GM23338 (cell line): ENCODE measurements around the gene ZMPSTE24. TPM values are rescaled to one million over a fixed set of nuclear protein-coding genes. Genes with fewer than 3 reads are reported as not detected.

Experiments
- CREB1 ChIP-seq: fragments of 250-450 bp; sonication (Bioruptor Pico); IDR thresholded peaks from 2 replicates; pipeline ENCODE4 v1.5.0; 2020; ENCODE audit warnings: low read depth, mild to moderate bottlenecking, moderate library complexity
- NANOG ChIP-seq: IDR thresholded peaks from 2 replicates; pipeline ENCODE4 v1.6.1; 2016; ENCODE audit warnings: antibody characterized with exemption, borderline replicate concordance
- REST ChIP-seq: IDR thresholded peaks from one replicate; pipeline ENCODE4 v1.6.1; 2018; ENCODE audit warnings: antibody characterized with exemption; ENCODE audit not compliant: unreplicated experiment
- STAT1 ChIP-seq: IDR thresholded peaks from one replicate; pipeline ENCODE4 v1.6.1; 2016; ENCODE audit warnings: antibody characterized with exemption; ENCODE audit not compliant: unreplicated experiment
- polyA plus RNA-seq: library from polyadenylated mRNA; unstranded; fragments of >200 nt; fragmentation: Nextera tagmentation; extraction: Ambion mirVana; gene quantifications from 2 replicates; pipeline ENCODE4 v1.2.1, GENCODE V29; 2016
- total RNA-seq: library from RNA; depleted of rRNA; stranded (reverse); fragments of >200 nt; shearing (Covaris generic); gene quantifications from 2 replicates; pipeline ENCODE4 v1.2.3, GENCODE V29; 2014
- TF ChIP-seq, protein P1 (sequence below): fragments of 250-450 bp; sonication (Bioruptor Pico); IDR thresholded peaks from 2 replicates; pipeline ENCODE4 v1.5.0; 2020; ENCODE audit warnings: mild to moderate bottlenecking, moderate library complexity

ZMPSTE24 gene
- total and polyA plus RNA-seq, 2 experiments from 2014 or later, result 23.1 to 51.2 TPM

GRCh38 chr1:40270152-40270834 lies 12.3 kb downstream of the ZMPSTE24 start (continued):
- no peak for TF ChIP-seq REST
- TF ChIP-seq CREB1 (CRISPR knock-in tag), result no peak
- TF ChIP-seq, protein P1, sequence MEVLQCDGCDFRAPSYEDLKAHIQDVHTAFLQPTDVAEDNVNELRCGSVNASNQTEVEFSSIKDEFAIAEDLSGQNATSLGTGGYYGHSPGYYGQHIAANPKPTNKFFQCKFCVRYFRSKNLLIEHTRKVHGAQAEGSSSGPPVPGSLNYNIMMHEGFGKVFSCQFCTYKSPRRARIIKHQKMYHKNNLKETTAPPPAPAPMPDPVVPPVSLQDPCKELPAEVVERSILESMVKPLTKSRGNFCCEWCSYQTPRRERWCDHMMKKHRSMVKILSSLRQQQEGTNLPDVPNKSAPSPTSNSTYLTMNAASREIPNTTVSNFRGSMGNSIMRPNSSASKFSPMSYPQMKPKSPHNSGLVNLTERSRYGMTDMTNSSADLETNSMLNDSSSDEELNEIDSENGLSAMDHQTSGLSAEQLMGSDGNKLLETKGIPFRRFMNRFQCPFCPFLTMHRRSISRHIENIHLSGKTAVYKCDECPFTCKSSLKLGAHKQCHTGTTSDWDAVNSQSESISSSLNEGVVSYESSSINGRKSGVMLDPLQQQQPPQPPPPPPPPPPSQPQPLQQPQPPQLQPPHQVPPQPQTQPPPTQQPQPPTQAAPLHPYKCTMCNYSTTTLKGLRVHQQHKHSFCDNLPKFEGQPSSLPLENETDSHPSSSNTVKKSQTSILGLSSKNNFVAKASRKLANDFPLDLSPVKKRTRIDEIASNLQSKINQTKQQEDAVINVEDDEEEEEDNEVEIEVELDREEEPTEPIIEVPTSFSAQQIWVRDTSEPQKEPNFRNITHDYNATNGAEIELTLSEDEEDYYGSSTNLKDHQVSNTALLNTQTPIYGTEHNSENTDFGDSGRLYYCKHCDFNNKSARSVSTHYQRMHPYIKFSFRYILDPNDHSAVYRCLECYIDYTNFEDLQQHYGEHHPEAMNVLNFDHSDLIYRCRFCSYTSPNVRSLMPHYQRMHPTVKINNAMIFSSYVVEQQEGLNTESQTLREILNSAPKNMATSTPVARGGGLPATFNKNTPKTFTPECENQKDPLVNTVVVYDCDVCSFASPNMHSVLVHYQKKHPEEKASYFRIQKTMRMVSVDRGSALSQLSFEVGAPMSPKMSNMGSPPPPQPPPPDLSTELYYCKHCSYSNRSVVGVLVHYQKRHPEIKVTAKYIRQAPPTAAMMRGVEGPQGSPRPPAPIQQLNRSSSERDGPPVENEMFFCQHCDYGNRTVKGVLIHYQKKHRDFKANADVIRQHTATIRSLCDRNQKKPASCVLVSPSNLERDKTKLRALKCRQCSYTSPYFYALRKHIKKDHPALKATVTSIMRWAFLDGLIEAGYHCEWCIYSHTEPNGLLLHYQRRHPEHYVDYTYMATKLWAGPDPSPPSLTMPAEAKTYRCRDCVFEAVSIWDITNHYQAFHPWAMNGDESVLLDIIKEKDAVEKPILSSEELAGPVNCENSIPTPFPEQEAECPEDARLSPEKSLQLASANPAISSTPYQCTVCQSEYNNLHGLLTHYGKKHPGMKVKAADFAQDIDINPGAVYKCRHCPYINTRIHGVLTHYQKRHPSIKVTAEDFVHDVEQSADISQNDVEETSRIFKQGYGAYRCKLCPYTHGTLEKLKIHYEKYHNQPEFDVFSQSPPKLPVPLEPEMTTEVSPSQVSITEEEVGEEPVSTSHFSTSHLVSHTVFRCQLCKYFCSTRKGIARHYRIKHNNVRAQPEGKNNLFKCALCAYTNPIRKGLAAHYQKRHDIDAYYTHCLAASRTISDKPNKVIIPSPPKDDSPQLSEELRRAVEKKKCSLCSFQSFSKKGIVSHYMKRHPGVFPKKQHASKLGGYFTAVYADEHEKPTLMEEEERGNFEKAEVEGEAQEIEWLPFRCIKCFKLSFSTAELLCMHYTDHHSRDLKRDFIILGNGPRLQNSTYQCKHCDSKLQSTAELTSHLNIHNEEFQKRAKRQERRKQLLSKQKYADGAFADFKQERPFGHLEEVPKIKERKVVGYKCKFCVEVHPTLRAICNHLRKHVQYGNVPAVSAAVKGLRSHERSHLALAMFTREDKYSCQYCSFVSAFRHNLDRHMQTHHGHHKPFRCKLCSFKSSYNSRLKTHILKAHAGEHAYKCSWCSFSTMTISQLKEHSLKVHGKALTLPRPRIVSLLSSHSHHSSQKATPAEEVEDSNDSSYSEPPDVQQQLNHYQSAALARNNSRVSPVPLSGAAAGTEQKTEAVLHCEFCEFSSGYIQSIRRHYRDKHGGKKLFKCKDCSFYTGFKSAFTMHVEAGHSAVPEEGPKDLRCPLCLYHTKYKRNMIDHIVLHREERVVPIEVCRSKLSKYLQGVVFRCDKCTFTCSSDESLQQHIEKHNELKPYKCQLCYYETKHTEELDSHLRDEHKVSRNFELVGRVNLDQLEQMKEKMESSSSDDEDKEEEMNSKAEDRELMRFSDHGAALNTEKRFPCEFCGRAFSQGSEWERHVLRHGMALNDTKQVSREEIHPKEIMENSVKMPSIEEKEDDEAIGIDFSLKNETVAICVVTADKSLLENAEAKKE, result no peak
- TF ChIP-seq NANOG, result no peak
- TF ChIP-seq STAT1, result no peak
